HG03442 (cell line): Measurements from ENCODE around the gene NTSR1.

Experiments
- ATAC-seq: cut with Tn5 transposase; IDR thresholded peaks from one replicate; pipeline ENCODE4 v1.9.1; 2021; ENCODE audit warnings: mild to moderate bottlenecking, moderate library complexity; ENCODE audit not compliant: unreplicated experiment

The NTSR1 gene

GRCh38 chr20:62708591-62709536, at the start of gene NTSR1:
Gene NTSR1, plus strand, starts transcription at chr20:62708836. Its CDS starts 372 bp downstream, at chr20:62709208.
- ATAC-seq = no peak

- no peak for ATAC-seq
Observed at GRCh38 chr20:62659488-62660239, 49.0 kb upstream of the NTSR1 start.

- ATAC-seq = no peak
Observed at GRCh38 chr20:62660240-62660615, 48.4 kb upstream of the NTSR1 start.

GRCh38 chr20:62660768-62661167, 47.9 kb upstream of the NTSR1 start:
- ATAC-seq = no peak

- ATAC-seq = no peak
Observed at GRCh38 chr20:62661647-62662046, 47.0 kb upstream of the NTSR1 start.

GRCh38 chr20:62662422-62662821, 46.2 kb upstream of the NTSR1 start:
- ATAC-seq = no peak

- no peak for ATAC-seq
Observed at GRCh38 chr20:62663145-62664018, 45.3 kb upstream of the NTSR1 start.

GRCh38 chr20:62664019-62664971, 44.3 kb upstream of the NTSR1 start:
- no peak for ATAC-seq

- ATAC-seq = no peak
Observed at GRCh38 chr20:62665153-62665754, 43.4 kb upstream of the NTSR1 start.

GRCh38 chr20:62665826-62666735, 42.6 kb upstream of the NTSR1 start:
- ATAC-seq = no peak

GRCh38 chr20:62666736-62667529, 41.7 kb upstream of the NTSR1 start:
- ATAC-seq = no peak

GRCh38 chr20:62667530-62668440, 40.9 kb upstream of the NTSR1 start:
- no peak for ATAC-seq

- ATAC-seq = no peak
Observed at GRCh38 chr20:62668441-62669027, 40.1 kb upstream of the NTSR1 start.

- no peak for ATAC-seq
Observed at GRCh38 chr20:62669249-62669648, 39.4 kb upstream of the NTSR1 start.

- no peak for ATAC-seq
Observed at GRCh38 chr20:62670156-62670555, 38.5 kb upstream of the NTSR1 start.

- no peak for ATAC-seq
Observed at GRCh38 chr20:62670998-62671397, 37.6 kb upstream of the NTSR1 start.
